Lung microvascular endothelial cell (primary cell): ENCODE measurements around the gene PLN. TPM values are rescaled to one million over a fixed set of nuclear protein-coding genes. Genes with fewer than 3 reads are reported as not detected.
A peak's percentile ranks its signal among the peaks of the same experiment; 100 is the strongest.

Experiments
- DNase-seq, 2 donors: peaks; one replicate each; pipeline versions ENCODE4 v3.0.0 to v3.0.0-alpha.2; 2010; ENCODE audit warnings: low read depth in 2 of 2
- total RNA-seq: library from RNA; depleted of rRNA; stranded (reverse); fragments of >200 nt; gene quantifications from 2 replicates; pipeline ENCODE4 v1.2.1, GENCODE V29; 2014

Gene PLN
- total RNA-seq, 1 donor from 2014 or later, result not detected

DNA sequence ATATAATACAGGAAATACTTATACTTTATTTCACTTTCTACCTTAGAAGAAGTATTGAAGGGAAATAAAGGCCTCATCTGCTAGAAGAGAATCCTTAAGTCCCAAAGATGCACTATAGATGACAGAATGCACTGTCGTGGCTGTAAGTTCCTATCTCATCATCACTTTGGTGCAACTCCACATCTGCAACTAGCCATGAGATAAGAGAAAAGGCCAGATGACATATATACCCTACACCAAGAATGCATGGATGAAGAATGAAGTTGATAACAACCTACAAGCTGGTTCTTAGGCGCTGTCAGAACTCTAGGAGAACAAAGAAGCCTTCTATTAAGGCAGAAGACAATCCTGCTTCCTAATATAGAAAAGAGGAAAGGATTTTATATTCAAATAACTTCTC lies 11.6 kb upstream of the PLN start:
- no peak for DNase-seq

DNA sequence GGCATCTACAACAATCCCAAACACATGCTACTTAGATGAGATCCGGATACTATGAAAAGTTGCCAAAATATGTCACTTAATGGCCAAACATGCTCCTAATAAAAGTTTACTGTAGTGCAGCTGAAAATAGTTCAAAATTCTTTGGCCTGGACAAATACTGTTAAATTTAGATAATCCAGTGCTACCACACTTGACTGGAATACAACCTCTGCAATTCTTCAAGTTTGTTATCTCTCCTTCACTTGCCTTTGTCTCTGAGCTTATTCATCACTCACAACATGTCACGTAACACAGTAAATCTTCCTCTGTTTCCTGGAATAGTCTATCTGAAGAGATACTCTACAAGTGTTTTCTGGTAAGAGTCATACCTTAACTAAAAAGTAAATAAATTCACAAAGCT lies 10.5 kb upstream of the PLN start:
- DNase-seq, result peak in 1 of 2 donors; percentile 32

DNA sequence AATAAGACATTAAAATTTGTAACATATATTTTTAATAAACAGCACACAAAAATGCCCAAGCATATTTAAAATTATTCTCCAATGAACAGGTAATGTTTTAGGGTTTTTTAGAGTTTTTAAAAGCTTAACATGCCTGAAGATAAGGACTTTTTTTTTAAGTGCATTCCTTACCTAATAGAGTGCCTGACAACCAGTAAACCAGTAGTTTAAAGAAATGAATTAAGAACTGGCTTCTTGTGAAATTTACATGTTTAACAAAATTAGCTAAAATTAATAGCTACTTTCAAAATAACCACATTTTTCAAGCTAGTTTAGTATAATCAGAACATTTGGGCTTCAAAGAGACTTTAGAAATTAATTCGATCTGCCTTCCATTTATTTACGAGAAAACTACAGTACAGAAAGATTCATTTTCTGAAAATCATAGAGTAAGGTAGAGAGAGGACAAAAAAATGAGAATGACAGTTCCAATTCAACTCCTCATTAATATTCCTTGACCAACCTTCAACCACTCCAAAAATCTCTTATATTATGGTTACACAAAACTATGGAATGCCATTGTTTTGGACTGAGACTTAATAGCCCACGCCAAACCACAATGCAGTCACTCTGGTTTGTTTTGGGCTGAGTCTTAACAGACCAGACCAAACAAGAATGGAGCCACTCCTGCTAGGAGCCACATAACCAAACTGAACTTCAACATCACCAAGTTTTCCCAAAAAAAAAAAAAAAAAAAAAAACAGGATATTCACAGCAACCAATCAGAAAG lies 5.7 kb upstream of the PLN start:
- DNase-seq, result peak in 1 of 2 donors; percentile 59

DNA sequence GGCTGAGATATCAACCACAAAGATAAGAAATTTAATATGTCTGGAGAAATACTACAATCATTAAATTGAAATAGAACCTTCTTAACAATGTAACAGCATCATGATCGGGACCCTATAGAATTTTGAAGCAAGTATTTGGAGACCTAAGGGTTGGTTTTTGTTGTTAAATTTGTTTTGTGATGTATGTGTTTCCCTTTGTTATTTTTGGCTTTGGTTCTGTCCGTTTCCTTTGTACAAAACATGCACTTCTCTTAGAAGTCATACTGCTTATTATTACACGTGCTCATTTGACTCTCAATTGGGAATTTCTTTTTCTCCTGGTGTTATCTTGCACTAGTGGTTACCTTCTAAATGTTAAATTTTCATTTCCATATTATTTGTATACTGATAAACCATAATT lies 4.0 kb upstream of the PLN start:
- peak; percentile 48 to 64 for DNase-seq

DNA sequence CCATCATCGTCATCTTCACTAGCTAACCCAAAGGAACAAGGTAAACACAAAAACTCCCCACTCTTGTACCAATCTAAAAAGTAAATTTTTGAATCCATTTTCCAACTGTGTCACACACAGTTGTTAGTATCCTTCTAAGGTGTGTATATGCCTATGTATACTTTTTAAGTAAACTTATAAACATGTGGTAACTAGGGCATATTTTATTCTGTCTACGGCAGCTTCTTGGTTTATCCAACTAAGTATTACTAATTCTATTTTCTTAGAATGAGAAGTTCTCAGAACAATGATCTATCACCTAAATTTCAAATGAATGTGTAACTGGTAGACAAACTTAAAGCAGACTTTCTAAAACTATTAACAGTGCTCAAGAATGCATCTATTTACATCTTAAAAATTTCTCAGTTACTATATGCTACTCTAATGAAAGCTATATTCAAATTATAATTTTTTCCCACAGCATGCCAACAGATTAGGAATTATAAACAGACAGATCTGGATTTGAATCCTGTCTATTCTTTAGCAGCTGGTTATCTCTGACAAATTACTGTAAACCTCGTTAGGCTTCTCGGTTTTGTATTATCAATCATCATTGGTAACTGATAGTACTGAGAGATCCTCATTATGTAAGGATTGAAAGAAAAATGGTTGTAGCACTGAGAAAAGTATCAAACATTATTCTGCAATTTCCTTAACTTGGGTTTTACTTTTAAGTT lies 1.8 kb upstream of the PLN start:
- DNase-seq, result no peak

DNA sequence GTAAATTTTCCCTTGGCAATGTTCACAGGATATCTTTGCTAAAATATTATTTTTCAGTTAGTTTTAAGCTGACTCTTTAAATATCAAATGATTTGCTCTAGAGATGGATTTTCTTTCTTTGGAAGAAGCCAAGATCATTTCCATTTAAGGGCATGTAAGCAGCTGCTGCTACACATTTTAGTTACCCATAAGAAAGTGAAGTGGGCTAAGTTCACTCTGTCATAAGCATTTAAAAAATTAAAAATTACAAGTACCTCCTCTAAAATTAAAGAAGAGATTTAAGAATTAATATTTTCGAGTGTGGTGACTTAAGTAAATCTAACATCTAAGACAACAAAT lies 1.2 kb upstream of the PLN start:
- no peak for DNase-seq

DNA sequence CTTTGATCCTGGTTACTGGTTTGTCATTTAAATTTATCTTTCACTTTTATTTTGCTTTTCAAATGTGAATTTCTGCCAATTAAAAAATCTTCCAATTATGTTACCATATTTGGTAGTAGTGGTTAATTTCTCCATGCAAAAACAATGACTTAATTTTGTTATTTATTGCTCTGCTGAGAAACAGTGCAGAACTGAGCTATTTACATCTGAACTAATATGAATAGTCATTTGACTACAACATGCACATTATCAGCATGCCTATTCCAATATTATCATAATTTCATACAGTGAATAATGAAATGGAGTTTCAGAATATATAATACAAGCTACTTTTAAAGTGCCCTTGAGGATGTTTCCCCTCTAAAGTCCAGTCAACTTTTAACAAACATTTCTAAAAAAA lies 517 bp downstream of the PLN start:
- DNase-seq, result no peak

DNA sequence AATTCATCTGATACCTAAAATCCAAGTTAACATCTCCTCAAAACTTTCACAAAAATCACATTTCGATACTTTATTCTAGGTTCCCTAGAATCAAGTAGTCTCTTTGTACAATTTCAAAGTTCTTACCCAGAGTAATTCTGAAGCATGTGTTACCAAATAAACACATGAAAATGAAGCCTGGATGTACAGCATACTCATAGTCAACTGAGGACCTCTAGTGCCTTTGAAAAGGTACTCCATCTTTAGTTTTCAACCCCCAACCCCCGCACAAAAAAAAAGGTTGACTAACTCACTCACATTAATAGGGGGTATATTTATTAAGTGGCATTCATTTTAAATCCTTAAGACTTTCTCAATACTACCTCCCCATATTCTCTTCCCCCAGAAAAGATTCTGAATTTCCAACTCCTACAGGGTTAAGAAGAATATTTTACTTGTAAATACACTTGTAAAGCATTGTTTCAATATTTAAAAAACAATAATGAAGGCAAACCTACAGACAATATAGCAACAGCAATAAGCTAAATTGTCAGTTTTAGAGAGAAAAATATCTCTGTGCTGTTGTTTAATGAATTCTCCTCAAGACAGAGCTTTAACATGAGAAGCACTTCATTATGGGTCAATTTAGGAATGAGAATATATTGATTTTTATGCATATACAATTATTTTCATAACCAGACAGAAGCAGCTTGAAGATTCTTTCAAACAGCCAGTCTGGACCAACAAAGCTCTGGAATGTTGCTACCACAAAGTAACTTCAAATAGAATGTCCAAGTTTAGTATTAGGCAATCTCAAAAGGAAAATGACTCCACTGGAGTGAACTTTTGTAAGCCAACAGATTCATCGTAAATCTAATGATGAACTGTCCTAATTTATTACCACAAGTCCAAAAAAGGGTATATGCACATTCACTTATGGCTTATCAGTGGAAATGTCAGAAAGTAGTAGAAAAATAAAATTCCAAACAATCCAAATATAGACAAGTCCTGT lies 3.3 kb downstream of the PLN start:
- peak; percentile 70 to 80 for DNase-seq

DNA sequence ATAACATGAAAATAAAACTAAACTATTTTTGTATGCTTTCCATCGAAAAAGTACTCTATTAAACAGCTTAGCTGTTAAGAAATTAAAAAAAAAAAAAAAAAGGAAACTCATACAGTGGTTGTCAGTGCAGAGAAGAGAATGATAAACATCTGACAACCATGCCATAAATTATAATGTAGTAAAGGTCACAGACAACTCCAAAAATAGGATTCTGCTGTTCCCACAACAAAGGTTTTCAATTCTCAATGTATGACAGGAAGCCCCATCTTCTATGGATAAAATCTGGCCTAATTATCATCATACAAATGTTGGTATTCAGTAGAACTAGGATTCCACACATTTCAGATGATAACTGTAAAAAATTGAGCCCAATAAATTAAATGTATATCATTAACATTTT lies 5.0 kb downstream of the PLN start:
- peak in 1 of 2 donors; percentile 23 for DNase-seq

DNA sequence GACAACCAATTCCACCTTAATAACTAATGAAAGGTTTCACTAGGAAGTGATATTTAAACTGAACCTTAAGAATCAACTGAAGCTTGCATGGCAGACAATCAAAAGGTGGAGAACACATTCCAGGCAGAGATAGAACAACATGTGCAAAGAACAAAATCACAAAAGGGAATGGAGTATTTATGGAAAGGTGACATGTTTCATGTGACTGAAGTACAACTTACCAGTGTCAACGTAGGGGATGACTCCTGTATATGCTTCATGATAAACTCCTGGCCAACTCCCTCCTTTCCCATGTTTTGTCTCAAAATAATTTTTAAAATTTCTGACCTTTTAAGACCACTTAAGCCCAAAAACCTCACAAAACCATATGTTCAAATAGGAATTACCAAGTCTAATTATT lies 6.6 kb downstream of the PLN start:
- no peak for DNase-seq

DNA sequence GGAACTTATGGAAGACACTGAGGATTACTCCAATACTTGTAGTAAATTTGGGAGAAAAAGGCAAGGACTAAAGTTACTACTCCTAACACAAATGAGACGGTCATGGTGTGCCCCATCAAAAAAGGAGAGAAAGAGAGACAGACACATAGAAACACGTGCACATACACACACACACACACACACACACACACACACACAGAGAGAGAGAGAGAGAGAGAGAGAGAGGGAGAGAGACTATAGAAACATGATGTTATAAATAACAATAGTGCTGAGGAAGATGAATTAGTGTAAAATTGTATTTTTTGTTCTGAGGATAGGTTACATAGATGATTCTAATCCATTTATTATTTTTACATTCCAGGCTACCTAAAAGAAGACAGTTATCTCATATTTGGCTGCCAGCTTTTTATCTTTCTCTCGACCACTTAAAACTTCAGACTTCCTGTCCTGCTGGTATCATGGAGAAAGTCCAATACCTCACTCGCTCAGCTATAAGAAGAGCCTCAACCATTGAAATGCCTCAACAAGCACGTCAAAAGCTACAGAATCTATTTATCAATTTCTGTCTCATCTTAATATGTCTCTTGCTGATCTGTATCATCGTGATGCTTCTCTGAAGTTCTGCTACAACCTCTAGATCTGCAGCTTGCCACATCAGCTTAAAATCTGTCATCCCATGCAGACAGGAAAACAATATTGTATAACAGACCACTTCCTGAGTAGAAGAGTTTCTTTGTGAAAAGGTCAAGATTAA lies 10.5 kb downstream of the PLN start:
- DNase-seq, result peak in 1 of 2 donors; percentile 71

DNA sequence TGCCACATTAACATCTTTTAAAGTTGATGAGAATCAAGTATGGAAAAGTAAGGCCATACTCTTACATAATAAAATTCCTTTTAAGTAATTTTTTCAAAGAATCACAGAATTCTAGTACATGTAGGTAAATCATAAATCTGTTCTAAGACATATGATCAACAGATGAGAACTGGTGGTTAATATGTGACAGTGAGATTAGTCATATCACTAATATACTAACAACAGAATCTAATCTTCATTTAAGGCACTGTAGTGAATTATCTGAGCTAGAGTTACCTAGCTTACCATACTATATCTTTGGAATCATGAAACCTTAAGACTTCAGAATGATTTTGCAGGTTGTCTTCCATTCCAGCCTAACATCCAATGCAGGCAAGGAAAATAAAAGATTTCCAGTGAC lies 11.6 kb downstream of the PLN start:
- no peak for DNase-seq

DNA sequence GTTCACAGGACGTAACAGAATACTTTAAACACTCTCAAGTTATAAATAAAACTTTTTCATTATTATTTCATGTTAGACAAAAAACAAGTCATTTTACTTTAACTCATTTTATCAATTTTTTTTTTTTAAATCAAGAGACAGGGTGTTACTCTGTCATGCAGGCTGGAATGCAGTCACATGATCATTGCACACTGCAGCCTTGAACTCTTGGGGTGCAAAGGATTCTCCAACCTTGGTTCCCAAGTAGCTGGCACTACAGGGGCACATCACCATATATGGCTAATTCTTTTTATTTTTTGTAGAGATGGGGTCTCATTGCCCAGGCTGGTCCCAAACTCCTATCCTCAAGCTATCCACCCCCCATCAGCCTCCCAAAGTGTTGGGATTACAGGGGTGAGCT lies 14.2 kb downstream of the PLN start:
- DNase-seq, result no peak

DNA sequence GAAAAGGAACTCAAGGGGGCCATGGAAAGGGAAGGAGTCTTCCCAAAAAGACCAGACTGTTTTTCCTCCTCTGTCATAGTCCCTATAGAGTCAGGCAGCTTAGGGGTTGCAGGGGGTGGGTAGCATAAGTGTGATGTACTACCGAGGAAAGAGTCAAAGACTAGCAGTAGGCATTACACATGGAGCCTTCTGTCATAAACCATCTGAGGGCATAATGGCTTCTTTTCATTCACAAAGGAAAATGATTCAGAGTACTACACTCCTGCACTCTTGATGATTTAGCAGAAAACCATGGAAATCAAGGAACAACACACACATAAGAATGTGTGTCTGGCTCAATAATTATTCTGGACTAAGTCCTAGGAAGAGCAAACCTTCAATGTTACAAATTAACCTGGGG lies 14.9 kb downstream of the PLN start:
- peak in 1 of 2 donors; percentile 32 for DNase-seq

DNA sequence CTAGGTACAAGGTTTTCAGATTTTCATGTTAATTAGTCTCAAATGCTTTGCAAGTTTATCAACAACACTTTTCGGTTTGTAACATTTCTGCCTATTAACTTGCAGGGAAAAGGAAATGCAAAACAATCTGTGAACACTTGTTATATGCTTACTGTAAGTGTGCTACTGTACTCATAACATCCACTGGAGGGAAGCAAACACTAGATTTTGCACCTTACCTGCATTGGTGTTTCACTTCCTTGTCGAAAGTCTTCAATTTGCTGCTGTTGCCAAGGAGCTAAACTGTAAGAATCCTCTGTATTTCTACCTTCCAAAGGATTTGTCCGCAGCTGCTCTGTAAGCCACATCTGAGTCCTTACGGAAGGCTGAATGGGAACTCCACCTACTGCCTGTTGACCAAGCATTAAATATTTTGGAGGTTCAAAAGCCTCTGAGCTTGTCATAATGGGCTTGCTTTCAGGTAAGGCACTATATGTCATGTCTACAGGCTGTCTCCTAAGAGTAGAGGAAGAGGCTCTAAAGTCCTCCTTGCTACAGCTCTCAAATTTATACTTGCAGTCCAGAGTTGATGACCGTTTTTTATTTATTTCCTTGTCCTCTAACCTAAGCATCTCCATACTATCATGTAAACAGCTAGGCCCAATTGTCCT lies 17.3 kb downstream of the PLN start:
- peak in 1 of 2 donors; percentile 41 for DNase-seq

DNA sequence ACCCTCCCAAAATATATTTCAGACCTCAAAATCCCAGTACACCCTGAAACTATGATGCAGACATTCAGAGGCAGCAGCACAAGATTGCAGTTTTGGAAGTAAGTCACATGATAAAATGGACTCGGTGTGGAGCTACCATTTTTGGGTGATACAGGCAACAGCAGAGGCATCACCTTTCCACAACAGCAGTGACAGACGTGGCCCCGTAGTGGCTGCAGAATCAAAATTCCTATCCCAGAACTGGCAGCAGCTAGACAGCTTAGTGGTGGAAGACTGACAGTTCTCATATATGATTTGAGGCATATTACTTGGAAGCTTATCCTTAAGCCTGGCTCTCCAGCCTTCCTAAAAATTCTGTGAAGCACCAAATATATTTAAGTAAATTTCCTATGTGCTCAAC lies 19.9 kb downstream of the PLN start:
- no peak for DNase-seq

DNA sequence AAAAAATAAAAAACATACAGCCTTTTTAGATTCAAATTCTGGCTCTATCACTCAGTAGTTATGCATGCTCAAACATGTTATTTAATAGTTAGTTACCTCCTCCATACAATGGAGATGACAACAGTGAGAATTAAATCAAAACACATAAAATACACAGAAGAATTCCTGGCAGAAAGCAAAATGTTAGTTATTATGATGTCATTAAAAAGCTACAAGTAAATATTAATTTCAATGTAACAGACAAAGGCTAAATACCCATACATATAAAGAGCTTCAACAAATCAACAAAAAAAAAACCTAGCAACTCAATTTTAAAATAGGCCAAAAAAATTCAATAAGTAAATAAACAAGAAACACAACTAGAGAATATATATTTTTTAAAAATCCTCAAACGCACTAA lies 21.4 kb downstream of the PLN start:
- no peak for DNase-seq

DNA sequence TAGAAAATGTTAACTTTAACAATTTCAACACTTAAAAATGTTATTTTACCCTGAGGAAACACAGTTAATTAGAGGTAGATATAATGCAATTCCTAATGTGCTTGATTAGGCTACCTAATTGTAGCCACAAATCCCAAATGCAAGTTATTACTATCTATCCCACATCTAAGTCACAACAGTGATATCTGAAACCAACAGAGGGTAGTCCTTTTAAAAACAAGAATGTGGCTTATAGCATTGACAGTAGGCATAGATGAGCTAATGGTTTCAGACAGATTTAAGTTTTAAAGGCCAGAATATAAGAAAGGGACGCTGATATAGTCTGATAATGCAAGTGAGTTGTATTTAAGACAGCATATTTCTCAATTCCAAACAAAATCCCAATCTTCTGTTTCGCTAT lies 23.0 kb downstream of the PLN start:
- DNase-seq, result no peak

DNA sequence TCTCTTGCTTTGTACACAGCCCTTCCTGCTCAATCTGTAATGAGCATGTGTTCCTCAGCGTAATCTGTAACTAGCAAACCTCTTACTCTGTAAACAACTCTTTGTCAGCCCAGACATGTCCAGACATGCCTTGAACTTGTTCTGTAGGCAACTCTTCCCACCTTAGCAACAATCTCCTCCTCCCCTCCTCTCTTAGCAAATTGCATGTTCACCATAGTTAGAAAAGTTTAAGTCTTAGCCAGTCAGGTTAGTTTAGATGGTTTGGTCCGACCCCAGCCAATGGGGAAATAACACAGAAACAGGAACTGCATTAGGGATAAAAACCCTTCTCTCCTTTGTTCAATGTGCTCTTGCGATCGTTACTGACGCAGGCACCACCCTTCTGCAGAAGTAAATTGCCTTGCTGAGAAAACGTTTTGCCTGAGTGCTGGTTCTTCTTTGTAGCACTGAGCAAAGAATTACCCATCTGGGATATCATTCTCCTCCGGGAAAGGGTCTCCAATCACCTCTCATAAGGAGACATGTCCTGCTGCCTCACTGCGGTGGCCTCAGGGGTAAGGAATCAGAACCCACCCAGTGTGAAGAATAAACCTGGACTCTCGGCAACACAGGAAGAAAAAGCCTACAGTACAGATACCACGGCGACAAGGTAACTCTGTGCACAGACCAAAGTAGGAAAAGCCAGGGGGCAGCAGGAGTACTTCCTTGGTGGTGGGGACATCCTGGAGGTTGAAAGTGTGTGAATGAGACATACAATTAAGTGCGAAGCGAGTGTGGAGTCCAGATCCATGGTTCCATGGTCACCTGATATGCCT lies 26.2 kb downstream of the PLN start:
- peak in 1 of 2 donors; percentile 19 for DNase-seq

DNA sequence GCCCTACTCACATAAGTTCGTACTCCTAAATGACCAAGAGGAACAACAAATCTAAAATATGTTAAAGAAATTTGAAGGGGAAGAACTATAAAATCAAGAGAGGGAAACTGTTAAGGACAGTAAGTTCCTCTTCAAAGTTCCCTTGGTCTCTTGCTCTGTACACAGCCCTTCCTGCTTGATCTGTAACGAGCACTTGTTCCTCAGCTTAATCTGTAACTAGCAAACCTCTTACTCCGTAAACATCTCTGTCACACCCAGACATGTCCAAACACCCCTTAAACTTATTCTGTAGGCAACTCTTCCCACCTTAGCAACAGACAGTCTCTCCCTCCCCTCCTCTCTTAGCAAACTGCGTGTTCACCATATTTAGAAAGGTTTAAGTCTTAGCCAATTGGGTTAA lies 29.9 kb downstream of the PLN start:
- no peak for DNase-seq
